PC-3 (cell line): Measurements from ENCODE around the gene PPEF2.

Source experiments
- EZH2phosphoT487 ChIP-seq: fragments of 300-600 bp; sonication (generic); IDR thresholded peaks from 2 replicates; pipeline ENCODE4 v1.6.1; 2018; ENCODE audit warnings: mild to moderate bottlenecking, antibody characterized with exemption, low read length, borderline replicate concordance
- TF ChIP-seq, protein P1 (sequence below): fragments of 300-600 bp; sonication (generic); conservative IDR thresholded peaks from 2 replicates; pipeline ENCODE4 v1.5.1; 2017; ENCODE audit warnings: antibody characterized with exemption, low read depth, mild to moderate bottlenecking, low read length

DNA sequence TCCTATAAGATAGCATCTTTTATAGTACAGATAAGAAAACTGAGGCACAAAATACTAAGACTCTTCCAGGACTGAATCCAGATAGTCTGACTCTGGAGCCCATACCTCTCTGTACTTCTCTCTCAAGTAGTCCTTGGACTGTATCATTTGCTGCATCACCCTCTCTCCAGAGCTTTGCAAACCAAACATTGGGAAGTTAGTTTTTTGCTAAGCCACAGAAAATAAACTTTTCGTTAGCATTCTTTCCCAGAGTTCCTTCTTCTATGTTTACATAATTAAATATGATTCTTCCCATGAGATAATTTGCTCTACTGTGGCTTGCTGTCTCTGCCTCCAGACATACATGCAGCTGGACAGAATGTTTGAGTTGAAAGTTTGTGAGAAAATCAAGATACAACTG is 22.0 kb downstream of the PPEF2 start:
- TF ChIP-seq, protein P1, sequence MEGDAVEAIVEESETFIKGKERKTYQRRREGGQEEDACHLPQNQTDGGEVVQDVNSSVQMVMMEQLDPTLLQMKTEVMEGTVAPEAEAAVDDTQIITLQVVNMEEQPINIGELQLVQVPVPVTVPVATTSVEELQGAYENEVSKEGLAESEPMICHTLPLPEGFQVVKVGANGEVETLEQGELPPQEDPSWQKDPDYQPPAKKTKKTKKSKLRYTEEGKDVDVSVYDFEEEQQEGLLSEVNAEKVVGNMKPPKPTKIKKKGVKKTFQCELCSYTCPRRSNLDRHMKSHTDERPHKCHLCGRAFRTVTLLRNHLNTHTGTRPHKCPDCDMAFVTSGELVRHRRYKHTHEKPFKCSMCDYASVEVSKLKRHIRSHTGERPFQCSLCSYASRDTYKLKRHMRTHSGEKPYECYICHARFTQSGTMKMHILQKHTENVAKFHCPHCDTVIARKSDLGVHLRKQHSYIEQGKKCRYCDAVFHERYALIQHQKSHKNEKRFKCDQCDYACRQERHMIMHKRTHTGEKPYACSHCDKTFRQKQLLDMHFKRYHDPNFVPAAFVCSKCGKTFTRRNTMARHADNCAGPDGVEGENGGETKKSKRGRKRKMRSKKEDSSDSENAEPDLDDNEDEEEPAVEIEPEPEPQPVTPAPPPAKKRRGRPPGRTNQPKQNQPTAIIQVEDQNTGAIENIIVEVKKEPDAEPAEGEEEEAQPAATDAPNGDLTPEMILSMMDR, result no peak
- TF ChIP-seq EZH2phosphoT487, result no peak
